ENCODE measurements around the gene APOC4.

APOC4 gene

GRCh38 chr19:44947041-44947581 is 5.1 kb downstream of the APOC4 start:
- no peak for DNase-seq (ENCODE audit: low read depth)
- TF ChIP-seq, protein P1, sequence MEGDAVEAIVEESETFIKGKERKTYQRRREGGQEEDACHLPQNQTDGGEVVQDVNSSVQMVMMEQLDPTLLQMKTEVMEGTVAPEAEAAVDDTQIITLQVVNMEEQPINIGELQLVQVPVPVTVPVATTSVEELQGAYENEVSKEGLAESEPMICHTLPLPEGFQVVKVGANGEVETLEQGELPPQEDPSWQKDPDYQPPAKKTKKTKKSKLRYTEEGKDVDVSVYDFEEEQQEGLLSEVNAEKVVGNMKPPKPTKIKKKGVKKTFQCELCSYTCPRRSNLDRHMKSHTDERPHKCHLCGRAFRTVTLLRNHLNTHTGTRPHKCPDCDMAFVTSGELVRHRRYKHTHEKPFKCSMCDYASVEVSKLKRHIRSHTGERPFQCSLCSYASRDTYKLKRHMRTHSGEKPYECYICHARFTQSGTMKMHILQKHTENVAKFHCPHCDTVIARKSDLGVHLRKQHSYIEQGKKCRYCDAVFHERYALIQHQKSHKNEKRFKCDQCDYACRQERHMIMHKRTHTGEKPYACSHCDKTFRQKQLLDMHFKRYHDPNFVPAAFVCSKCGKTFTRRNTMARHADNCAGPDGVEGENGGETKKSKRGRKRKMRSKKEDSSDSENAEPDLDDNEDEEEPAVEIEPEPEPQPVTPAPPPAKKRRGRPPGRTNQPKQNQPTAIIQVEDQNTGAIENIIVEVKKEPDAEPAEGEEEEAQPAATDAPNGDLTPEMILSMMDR (conservative IDR thresholded peaks at IDR 0.05; ENCODE audit: low read depth, low read length): no peak
- no peak overlapping the region for H3K4me3 ChIP-seq (ENCODE audit: low read length)

DNA sequence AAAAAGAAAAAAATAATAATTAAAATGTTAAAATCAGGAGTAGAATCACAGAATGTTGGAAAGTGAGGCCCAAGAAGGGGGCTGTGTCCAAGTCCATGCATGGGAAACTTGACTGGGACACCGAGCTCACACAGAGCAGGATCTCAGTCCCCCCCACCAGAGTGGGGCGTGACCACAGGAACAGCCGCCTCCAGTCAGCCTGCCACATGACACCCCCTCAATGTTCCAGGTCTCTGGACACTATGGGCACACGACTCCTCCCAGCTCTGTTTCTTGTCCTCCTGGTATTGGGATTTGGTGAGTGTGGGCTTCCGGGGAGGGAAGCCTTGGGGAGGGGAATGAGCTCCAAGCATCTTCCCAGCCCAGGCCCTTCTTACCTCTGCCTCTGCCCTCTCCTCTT is 6.2 kb downstream of the APOC4 start:
- no peak overlapping the region for H3K4me3 ChIP-seq (ENCODE audit: low read length)
- TF ChIP-seq, protein P1 (conservative IDR thresholded peaks at IDR 0.05; ENCODE audit: low read depth, low read length): no peak
- DNase-seq (ENCODE audit: low read depth): no peak

GRCh38 chr19:44948763-44949374 is 6.8 kb downstream of the APOC4 start:
- DNase-seq (ENCODE audit: low read depth): no peak
- H3K4me3 ChIP-seq (ENCODE audit: low read length): no peak overlapping the region

DNA sequence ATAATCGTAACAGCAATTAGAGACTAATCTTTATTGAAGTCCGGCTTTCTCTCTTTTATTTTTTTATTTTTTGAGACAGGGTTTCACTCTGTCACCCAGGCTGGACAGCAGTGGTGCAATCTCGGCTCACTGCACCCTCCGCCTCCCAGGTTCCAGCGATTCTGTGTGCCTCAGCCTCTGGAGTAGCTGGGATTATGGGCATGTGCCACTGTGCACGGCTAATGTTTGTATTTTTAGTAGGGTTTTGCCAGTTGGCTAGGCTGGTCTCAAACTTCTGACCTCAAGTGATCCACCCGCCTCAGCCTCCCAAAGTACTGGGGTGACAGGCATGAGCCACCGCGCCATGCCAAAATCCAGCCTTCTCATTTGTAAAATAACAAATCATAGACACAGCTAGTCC is 7.5 kb downstream of the APOC4 start:
- H3K4me3 ChIP-seq (ENCODE audit: low read length): no peak overlapping the region
- no peak for DNase-seq (ENCODE audit: low read depth)
- TF ChIP-seq, protein P1 (conservative IDR thresholded peaks at IDR 0.05; ENCODE audit: low read depth, low read length): no peak

More at GRCh38 chr19:44948763-44949374, 6.8 kb downstream of the APOC4 start:
- TF ChIP-seq, protein P1 (conservative IDR thresholded peaks at IDR 0.05; ENCODE audit: low read depth, low read length): no peak

GRCh38 chr19:44951179-44952159 is 9.4 kb downstream of the APOC4 start:
- no peak overlapping the region for H3K4me3 ChIP-seq (ENCODE audit: low read length)
- TF ChIP-seq, protein P1 (conservative IDR thresholded peaks at IDR 0.05; ENCODE audit: low read depth, low read length): peak; percentile 85
- DNase-seq (ENCODE audit: low read depth): peak; percentile 40

DNA sequence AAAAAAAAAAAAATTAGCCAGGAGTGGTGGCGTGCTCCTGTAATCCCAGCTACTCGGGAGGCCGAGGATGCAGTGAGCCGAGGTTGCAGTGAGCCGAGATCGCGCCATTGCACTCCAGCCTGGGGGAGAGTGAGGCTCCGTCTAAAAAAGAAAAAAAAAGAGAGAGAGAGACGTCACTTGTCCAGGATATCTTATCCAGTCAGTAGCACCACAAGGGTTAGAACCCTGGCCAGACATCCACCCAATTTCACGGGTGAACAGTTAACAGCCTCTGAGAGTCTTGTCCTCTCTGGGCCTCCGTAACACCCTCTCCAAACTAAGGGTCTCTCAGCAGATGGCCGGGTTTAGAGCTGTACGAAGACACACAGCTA is 12.2 kb downstream of the APOC4 start:
- peak overlapping the region; percentile 99 for H3K4me3 ChIP-seq (ENCODE audit: low read length)
- DNase-seq (ENCODE audit: low read depth): no peak
- TF ChIP-seq, protein P1 (conservative IDR thresholded peaks at IDR 0.05; ENCODE audit: low read depth, low read length): no peak

Data from retinal pigment epithelial cell (primary cell).